Fibroblast of the aortic adventitia (primary cell): ENCODE results near the gene SYNE1. TPM values are rescaled to one million over a fixed set of nuclear protein-coding genes. Genes with fewer than 3 reads are reported as not detected.
"Not testable (repeated sequence)": the region's sequence is repeated elsewhere in the genome, so short reads cannot be mapped to it uniquely, and the experiment has no call there.

Experiments used
- DNase-seq: peaks from one replicate; pipeline ENCODE4 v3.0.0-alpha.2; 2010; ENCODE audit warnings: low read depth
- H3K4me3 ChIP-seq: 2 replicates; pipeline ENCODE4 v1.5.1; 2011; ENCODE audit warnings: low read depth, mild to moderate bottlenecking, control low read depth, low read length, moderate library complexity
- total RNA-seq: library from RNA; depleted of rRNA; stranded (reverse); fragments of >200 nt; gene quantifications from 2 replicates; pipeline ENCODE4 v1.2.3, GENCODE V29; 2012; ENCODE audit warnings: low replicate concordance
- TF ChIP-seq, protein P1 (sequence below): IDR thresholded peaks from 2 replicates; pipeline ENCODE4 v1.5.1; 2011; ENCODE audit warnings: mild to moderate bottlenecking, low read length, control low read depth, inconsistent platforms; ENCODE audit not compliant: insufficient read depth

SYNE1 gene
- total RNA-seq, 1 donor: 193 TPM

DNA sequence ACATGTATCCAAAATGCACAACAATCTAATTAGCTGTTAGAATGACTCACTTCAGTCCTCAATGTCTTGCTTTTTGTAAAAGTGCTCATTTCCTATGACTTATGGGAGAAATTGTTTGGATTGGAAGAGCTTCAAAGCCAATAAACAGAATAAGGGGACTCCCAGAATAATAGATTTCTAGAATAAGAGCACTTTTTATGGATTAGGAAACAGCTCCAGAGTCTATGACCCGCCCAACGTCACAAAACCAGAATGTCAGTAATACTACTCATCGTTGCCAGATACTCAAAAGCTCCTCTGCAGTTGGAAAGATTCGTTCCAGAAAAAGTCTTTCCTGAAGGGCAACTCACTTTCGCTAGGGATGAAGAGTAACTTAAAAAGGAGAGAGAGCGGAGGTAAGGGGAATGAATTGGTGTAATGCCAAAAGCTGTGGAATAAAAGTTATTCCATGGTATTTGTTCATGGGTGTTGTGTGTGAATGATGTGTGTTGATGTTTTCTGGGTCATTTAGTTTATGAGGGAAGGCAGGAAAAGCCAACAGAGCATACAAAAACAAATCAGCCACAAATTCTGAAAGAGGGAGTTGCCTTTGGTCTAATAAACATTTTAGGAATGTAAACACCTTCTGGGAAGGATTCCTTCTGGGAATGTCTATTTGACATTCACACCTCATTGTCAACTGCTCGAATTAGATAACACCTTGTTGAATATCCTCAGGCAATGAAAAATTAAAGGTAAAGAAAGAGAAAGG, 64.6 kb downstream of the SYNE1 start:
- H3K4me3 ChIP-seq: no peak overlapping the region
- TF ChIP-seq, protein P1, sequence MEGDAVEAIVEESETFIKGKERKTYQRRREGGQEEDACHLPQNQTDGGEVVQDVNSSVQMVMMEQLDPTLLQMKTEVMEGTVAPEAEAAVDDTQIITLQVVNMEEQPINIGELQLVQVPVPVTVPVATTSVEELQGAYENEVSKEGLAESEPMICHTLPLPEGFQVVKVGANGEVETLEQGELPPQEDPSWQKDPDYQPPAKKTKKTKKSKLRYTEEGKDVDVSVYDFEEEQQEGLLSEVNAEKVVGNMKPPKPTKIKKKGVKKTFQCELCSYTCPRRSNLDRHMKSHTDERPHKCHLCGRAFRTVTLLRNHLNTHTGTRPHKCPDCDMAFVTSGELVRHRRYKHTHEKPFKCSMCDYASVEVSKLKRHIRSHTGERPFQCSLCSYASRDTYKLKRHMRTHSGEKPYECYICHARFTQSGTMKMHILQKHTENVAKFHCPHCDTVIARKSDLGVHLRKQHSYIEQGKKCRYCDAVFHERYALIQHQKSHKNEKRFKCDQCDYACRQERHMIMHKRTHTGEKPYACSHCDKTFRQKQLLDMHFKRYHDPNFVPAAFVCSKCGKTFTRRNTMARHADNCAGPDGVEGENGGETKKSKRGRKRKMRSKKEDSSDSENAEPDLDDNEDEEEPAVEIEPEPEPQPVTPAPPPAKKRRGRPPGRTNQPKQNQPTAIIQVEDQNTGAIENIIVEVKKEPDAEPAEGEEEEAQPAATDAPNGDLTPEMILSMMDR: no peak
- no peak for DNase-seq

DNA sequence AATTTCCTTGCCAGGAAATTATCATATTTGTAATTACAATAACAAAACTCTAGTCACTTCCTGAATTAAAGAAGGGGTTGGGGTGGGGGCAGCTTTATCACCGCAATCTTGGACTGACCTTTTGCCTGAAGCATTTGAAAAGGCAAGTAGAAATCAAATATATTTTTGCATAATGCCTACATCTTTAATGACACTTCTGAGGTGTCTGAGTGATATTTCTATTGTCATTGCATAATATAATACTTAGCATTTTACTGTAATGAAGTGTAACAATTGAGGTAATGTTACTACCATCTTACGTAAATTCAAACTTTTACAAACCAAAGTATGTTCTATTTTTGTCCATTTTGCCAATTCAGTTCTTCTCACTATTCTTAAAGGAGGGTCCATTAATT, 65.2 kb downstream of the SYNE1 start:
- DNase-seq: no peak
- H3K4me3 ChIP-seq: no peak overlapping the region
- TF ChIP-seq, protein P1: no peak

DNA sequence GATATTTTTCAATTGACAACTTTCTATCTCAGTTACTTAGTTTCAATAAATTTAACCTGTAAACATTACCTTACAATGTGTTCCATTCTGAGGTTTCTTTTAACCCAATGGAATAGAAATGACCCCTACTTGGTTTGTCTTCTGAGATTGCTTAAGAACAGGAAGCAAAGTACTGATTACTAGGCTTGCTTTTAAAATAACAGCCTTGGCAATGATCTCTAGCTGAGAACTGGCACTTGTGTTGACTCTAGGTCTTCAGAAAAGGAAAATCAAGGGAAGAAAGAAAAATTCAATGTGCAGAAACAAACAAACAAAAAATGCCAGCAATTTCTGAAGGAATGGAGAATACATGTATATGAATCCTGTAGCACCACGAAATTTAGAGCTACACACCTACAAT, 66.1 kb downstream of the SYNE1 start:
- no peak overlapping the region for H3K4me3 ChIP-seq
- TF ChIP-seq, protein P1: no peak
- DNase-seq: peak; percentile 30

DNA sequence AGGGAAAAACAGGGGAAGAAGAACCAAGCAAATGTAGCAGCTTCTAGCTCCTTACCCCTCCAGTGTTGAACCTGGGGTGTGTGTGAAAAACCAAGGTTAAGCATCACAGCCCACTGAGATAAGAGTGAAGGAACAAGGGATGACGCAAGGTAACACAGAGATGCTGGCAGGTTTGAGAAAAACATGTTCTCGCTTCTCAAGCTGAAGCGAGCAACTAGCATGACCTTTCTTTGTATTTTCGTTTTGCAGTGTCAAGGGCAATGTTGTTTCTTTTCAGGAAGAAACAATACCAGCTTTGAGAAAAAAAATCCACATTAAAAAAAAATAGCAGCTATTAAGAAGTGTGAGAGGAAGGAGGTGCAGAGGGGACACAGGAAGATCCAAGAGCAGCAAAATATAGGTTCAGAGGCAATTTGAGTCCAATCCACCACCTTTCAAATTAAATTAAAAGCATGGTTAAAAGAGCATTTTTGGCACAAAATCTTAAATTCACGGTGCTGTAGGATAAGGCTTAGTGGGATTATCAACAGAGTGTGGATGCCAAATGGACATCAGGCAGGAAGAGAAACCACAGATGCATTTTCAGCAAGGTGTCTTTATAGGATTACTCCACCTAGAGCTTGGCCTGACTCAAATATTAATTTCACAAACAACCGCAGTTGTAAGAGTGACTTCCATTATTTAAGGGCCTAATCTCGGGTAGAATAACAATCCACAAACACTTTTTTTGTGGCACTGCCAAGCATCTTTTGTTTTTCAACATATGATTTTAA, 70.9 kb downstream of the SYNE1 start:
- TF ChIP-seq, protein P1: no peak
- no peak for DNase-seq
- H3K4me3 ChIP-seq: no peak overlapping the region

DNA sequence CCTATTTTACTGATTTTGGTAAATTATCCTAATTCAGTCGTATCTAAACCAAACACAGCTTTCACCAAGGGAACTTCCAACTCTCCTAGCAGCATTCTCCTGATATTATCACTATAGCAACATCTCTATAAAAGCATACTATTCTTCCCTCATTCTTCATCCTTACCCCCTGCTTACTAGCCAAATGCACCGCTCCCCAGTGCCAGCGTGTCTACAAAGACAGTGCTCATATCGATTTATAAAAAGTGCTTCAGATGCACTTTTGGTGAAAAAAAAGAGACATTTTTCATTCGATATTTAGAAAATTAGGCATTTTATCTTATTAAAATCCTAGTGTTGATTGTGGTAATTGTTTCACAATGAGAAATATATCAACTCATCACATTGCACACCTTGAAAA, 74.0 kb downstream of the SYNE1 start:
- no peak overlapping the region for H3K4me3 ChIP-seq

DNA sequence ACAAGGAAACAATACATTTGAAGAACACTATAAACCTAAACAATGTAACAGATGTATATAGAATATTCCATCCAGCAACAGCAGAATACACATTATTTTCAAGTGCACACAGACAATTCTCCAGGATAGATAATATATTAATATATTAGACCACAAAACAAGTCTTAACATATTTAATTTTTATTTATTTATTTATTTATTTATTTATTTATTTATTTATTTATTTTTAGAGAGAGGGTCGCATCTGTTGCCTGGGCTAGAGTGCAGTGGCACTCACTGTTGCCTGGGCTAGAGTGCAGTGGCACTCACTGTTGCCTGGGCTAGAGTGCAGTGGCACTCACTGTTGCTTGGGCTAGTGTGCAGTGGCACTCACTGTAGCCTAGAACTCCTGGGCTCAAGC, 78.4 kb downstream of the SYNE1 start:
- not testable (repeated sequence) for H3K4me3 ChIP-seq, DNase-seq

More for the DNA sequence above, 74.0 kb downstream of the SYNE1 start:
- TF ChIP-seq, protein P1: no peak
- no peak for DNase-seq

DNA sequence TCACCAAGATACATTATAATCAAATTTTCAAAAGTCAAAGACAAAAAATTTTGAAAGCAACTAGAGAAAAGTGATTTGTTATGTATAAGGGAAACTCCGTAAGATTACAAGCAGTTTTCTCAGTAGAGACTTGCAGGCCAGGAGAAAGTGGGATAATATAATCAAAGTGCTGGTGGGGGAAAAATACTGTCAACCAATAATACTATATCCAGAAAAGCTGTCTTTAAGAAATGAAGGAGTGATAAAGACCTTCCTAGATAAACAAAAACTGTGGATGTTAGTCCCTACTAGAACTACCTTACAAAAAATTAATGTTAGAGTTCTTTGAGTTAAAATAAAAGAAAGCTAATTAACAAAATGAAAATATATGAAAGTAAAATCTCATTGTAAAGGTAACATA, 79.7 kb downstream of the SYNE1 start:
- TF ChIP-seq, protein P1: no peak

More for the DNA sequence above, 79.7 kb downstream of the SYNE1 start:
- no peak overlapping the region for H3K4me3 ChIP-seq
- no peak for DNase-seq
